Endodermal cell (in vitro differentiated cells): ENCODE data around the gene SLC36A3. TPM values are rescaled to one million over a fixed set of nuclear protein-coding genes. Genes with fewer than 3 reads are reported as not detected.

Source experiments
- DNase-seq: peaks from one replicate; pipeline ENCODE4 v3.0.0-alpha.2; 2017
- H3K27ac ChIP-seq: 2 replicates; pipeline ENCODE4 v1.5.1; 2013; ENCODE audit warnings: mild to moderate bottlenecking, low read depth, low read length, moderate library complexity
- H3K27me3 ChIP-seq: 2 replicates; pipeline ENCODE4 v1.6.1; 2013; ENCODE audit warnings: mild to moderate bottlenecking, low read length, moderate library complexity; ENCODE audit not compliant: insufficient read depth, control insufficient read depth, poor library complexity, severe bottlenecking
- H3K36me3 ChIP-seq: 2 replicates; pipeline ENCODE4 v1.7.0; 2013; ENCODE audit warnings: mild to moderate bottlenecking, low read length, moderate library complexity; ENCODE audit not compliant: control insufficient read depth, insufficient read depth
- H3K4me1 ChIP-seq: one replicate; pipeline ENCODE4 v1.7.0; 2013; ENCODE audit warnings: low read length; ENCODE audit not compliant: control insufficient read depth, insufficient read depth
- H3K4me3 ChIP-seq: 2 replicates; pipeline ENCODE4 v1.5.1; 2013; ENCODE audit warnings: mild to moderate bottlenecking, low read length, moderate library complexity
- H3K9ac ChIP-seq: 2 replicates; pipeline ENCODE4 v1.6.1; 2013; ENCODE audit warnings: mild to moderate bottlenecking, low read length, moderate library complexity; ENCODE audit not compliant: poor library complexity, severe bottlenecking; ENCODE audit errors: extremely low read depth
- H3K9me3 ChIP-seq: 2 replicates; pipeline ENCODE4 v1.6.1; 2013; ENCODE audit warnings: mild to moderate bottlenecking, low read length, moderate library complexity; ENCODE audit not compliant: control insufficient read depth
- H3K27ac Mint-ChIP-seq: 2 replicates; pipeline ENCODE4 v1.8.0; 2020; ENCODE audit warnings: mixed read lengths
- H3K27me3 Mint-ChIP-seq: 2 replicates; pipeline ENCODE4 v1.8.0; 2021; ENCODE audit warnings: mild to moderate bottlenecking, mixed read lengths; ENCODE audit not compliant: insufficient read depth
- H3K36me3 Mint-ChIP-seq: 2 replicates; pipeline ENCODE4 v1.8.0; 2020; ENCODE audit warnings: low read depth, mixed read lengths
- H3K4me1 Mint-ChIP-seq: 2 replicates; pipeline ENCODE4 v1.8.0; 2020; ENCODE audit warnings: mixed read lengths
- H3K4me3 Mint-ChIP-seq: 2 replicates; pipeline ENCODE4 v1.8.0; 2020; ENCODE audit warnings: mild to moderate bottlenecking, moderate library complexity, mixed read lengths
- H3K9me3 Mint-ChIP-seq: 2 replicates; pipeline ENCODE4 v1.8.0; 2020; ENCODE audit warnings: mild to moderate bottlenecking, mixed read lengths
- WGBS, 2 experiments: methylation state at CpG; one replicate each; pipeline versions ENCODE4 v1.1.5 to v1.1.7; 2013; ENCODE audit warnings: missing lambda C conversion rate in 2 of 2, mixed read lengths in 1 of 2; ENCODE audit not compliant: insufficient coverage in 1 of 2, insufficient read length in 1 of 2; 5-methylcytosine and 5-hydroxymethylcytosine counted together
- total RNA-seq, 2 donors: library from RNA; stranded (reverse); fragmentation: NEBNext Ultra II Directional in 1 of 2; extraction: Animal tissue kit (Norgen Biotek cat#: 25700) in 1 of 2; gene quantifications; 2 replicates in 1 of 2; 3 replicates in 1 of 2; pipeline ENCODE4 v1.2.1, GENCODE V29; 2021
- TF ChIP-seq, protein P1 (sequence below): fragments of 200-600 bp; sonication (generic); conservative IDR thresholded peaks from 2 replicates; pipeline ENCODE4 v1.5.0; 2021; ENCODE audit warnings: antibody characterized with exemption, mild to moderate bottlenecking

The SLC36A3 gene
- total RNA-seq, 2 donors from 2014 or later = not detected

DNA sequence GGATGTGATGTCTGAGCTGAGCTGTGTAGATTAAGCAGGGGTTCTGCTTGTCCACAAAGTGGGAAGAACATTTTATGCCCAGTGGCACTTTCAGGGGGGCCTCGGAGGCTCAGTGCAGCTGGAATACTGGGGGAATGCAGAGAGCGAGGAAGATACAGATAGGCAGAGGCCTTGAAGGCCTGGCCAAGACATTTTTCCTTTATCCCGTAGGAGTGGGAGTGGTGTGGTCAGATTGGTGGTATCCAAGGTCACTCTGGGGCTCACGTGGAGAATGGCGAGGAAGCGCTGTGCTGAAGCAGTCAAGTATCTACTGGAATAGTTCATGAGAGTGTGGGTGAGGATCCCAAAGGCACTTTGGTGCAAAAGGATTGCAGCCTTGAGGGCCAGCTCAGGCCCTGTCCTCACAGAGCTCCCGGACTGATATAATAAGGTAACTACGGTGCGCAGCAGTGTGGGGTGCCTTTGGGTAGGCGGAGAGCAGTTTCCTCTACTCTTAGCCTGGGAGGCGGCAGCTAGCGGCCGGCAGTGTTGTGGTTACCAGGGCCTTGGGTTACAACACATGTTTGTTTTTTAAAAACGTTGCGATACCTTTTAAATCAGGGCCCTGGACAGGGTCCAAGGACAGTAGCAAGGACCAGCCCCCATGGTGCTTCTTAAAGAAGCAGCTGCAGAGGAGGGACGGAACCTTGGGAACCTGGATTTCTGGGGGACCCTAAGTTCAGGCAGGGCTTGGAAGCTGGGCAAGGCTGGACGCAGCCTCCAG is 68.9 kb downstream of the SLC36A3 start:
- H3K4me1 Mint-ChIP-seq = peaks cover 8% of the 10 kb centered on the region
- H3K36me3 Mint-ChIP-seq = no peaks in the 10 kb centered on the region
- H3K36me3 ChIP-seq = no peaks in the 10 kb centered on the region
- H3K27me3 ChIP-seq = no peaks in the 10 kb centered on the region
- H3K9me3 ChIP-seq = peaks cover 2% of the 10 kb centered on the region
- H3K9ac ChIP-seq = no peak overlapping the region
- H3K27ac Mint-ChIP-seq = no peak overlapping the region
- TF ChIP-seq, protein P1, sequence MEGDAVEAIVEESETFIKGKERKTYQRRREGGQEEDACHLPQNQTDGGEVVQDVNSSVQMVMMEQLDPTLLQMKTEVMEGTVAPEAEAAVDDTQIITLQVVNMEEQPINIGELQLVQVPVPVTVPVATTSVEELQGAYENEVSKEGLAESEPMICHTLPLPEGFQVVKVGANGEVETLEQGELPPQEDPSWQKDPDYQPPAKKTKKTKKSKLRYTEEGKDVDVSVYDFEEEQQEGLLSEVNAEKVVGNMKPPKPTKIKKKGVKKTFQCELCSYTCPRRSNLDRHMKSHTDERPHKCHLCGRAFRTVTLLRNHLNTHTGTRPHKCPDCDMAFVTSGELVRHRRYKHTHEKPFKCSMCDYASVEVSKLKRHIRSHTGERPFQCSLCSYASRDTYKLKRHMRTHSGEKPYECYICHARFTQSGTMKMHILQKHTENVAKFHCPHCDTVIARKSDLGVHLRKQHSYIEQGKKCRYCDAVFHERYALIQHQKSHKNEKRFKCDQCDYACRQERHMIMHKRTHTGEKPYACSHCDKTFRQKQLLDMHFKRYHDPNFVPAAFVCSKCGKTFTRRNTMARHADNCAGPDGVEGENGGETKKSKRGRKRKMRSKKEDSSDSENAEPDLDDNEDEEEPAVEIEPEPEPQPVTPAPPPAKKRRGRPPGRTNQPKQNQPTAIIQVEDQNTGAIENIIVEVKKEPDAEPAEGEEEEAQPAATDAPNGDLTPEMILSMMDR = no peak
- no peak overlapping the region for H3K27ac ChIP-seq
- WGBS, 2 experiments = 91 to 92% methylated on average over 16 to 17 of the region's 17 CpGs
- peaks cover 3% of the 10 kb centered on the region for H3K9me3 Mint-ChIP-seq
- H3K4me1 ChIP-seq = no peaks in the 10 kb centered on the region
- peaks cover 7% of the 10 kb centered on the region for H3K27me3 Mint-ChIP-seq
- H3K4me3 Mint-ChIP-seq = no peak overlapping the region
- no peak for DNase-seq
- H3K4me3 ChIP-seq = no peak overlapping the region

DNA sequence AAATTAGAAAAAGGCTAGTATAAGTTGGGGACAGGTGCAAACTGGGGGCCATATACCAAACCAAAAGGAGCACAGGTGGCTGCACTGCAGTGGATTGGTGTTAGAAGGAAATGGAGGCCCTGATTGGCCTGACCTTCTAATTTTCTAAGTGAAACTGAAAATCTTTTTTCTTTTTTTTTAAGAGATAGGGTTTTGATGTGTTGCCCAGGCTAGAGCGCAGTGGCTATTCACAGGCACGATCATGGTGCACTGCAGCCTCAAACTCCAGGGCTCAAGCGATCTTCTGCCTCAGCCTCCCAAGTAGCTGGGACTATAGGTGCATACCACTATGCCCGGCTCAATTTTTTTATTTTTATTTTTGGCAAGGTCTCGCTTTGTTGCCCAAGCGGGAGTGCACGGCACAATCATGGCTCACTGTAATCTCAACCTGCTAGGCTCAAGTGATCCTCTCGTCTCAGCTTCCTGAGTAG is 69.9 kb downstream of the SLC36A3 start:
- Histone ChIP-seq H3K9ac (no peak overlapping the region), H3K27ac (no peak overlapping the region), H3K4me3 (no peak overlapping the region), H3K36me3 (no peaks in the 10 kb centered on the region), H3K9me3 (no peaks in the 10 kb centered on the region), H3K27me3 (no peaks in the 10 kb centered on the region), H3K4me1 (no peaks in the 10 kb centered on the region)
- peaks cover 7% of the 10 kb centered on the region for H3K27me3 Mint-ChIP-seq
- DNase-seq = no peak
- no peaks in the 10 kb centered on the region for H3K9me3 Mint-ChIP-seq
- no peak overlapping the region for H3K4me3 Mint-ChIP-seq
- WGBS, 2 experiments = 92 to 95% methylated on average over 8 of the region's 8 CpGs
- no peaks in the 10 kb centered on the region for H3K36me3 Mint-ChIP-seq
- TF ChIP-seq, protein P1 = no peak
- no peak overlapping the region for H3K27ac Mint-ChIP-seq
- H3K4me1 Mint-ChIP-seq = peaks cover 6% of the 10 kb centered on the region

DNA sequence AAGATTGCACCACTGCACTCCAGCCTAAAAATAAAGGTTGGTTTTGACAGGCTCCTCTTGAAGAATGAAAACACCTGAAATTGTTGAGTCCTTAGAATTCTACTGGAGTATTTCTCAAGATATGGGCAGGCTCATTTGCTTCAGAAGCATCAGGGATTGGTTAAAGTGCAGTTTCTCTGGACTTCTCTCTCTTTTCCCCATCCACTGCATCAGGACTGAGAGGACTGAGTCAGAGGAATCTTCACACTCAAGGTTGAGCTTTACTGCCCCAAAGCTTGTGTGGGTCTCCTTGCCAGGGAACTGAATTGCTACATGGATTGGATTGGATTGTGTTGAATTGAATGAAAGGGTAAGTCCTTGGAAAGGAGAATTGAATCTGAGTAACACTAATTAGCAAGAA is 72.2 kb downstream of the SLC36A3 start:
- Mint-ChIP-seq H3K27me3 (peaks cover 6% of the 10 kb centered on the region), H3K27ac (no peak overlapping the region), H3K36me3 (no peaks in the 10 kb centered on the region), H3K4me1 (no peaks in the 10 kb centered on the region), H3K9me3 (no peaks in the 10 kb centered on the region), H3K4me3 (no peak overlapping the region)
- DNase-seq = no peak
- no peaks in the 10 kb centered on the region for H3K4me1 ChIP-seq
- no peaks in the 10 kb centered on the region for H3K36me3 ChIP-seq
- no peak overlapping the region for H3K9ac ChIP-seq
- H3K4me3 ChIP-seq = no peak overlapping the region
- TF ChIP-seq, protein P1 = no peak
- no peaks in the 10 kb centered on the region for H3K9me3 ChIP-seq
- no peak overlapping the region for H3K27ac ChIP-seq
- no peaks in the 10 kb centered on the region for H3K27me3 ChIP-seq
